ENCODE measurements around the gene FBXL17. TPM values are rescaled to one million over a fixed set of nuclear protein-coding genes. Genes with fewer than 3 reads are reported as not detected.

The FBXL17 gene
- total RNA-seq, 4 donors from 2014 or later, result 14.9 to 62.5 (median 20.6) TPM

GRCh38 chr5:108371263-108371662 is 10.6 kb downstream of the FBXL17 start:
- Histone ChIP-seq H3K27ac (no peak overlapping the region), H3K4me3 (no peak overlapping the region), H3K4me1 (no peaks in the 10 kb centered on the region), H3K36me3 (peaks cover 3% of the 10 kb centered on the region), H3K9me3 (peaks cover 23% of the 10 kb centered on the region), H3K27me3 (no peaks in the 10 kb centered on the region)
- TF ChIP-seq POLR2AphosphoS5 (IDR thresholded peaks at IDR 0.05) (no peak), POLR2A (IDR thresholded peaks at IDR 0.05) (no peak), CTCF (IDR thresholded peaks at IDR 0.05) (no peak), EP300 (IDR thresholded peaks at IDR 0.05) (no peak)
- no peak for DNase-seq (ENCODE audit: low spot score in 2 of 2)
- WGBS, result 87% methylated on average over 2 of the region's 2 CpGs

GRCh38 chr5:108369167-108369566 is 12.7 kb downstream of the FBXL17 start:
- Histone ChIP-seq H3K4me1 (no peaks in the 10 kb centered on the region), H3K4me3 (no peak overlapping the region), H3K27me3 (no peaks in the 10 kb centered on the region), H3K36me3 (peaks cover 5% of the 10 kb centered on the region), H3K27ac (no peak overlapping the region), H3K9me3 (peaks cover 14% of the 10 kb centered on the region)
- TF ChIP-seq CTCF (IDR thresholded peaks at IDR 0.05) (no peak), POLR2AphosphoS5 (IDR thresholded peaks at IDR 0.05) (no peak), POLR2A (IDR thresholded peaks at IDR 0.05) (no peak), EP300 (IDR thresholded peaks at IDR 0.05) (no peak)
- no peak for DNase-seq (ENCODE audit: low spot score in 2 of 2)
- 93% methylated on average over 4 of the region's 4 CpGs for whole genome bisulfite sequencing

DNA sequence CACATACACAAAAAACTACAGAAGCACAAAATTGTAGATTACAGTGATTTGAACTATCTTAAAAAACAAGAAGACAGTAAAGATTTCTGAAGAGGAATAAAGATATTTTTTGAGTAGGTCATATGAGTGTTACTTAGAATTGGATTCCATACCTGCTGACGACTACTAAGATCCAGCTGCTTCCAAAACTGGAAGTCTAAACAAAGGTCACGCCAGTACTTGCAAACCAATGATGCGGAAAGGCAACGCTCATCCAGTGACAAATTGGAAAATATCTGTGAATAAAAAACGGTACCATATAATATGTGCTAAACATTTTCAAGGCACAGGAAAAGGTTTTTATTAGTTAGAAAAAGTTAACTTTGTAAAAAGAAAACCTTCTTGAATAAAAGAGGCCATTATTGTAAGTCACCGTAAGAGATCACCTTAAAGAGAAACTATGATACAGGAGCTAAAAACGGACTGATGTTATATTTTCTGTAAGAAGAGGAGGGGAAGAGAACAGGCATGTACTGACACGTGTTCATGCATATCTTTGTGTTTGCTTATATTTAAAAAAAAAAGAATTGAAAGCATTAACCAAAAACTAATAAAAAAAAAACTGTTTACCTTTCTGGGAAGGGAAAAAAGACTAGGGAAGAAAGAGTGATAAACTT is 14.1 kb downstream of the FBXL17 start:
- peaks cover 10% of the 10 kb centered on the region for H3K9me3 ChIP-seq
- no peak overlapping the region for H3K4me3 ChIP-seq
- H3K36me3 ChIP-seq, result peaks cover 2% of the 10 kb centered on the region
- no peaks in the 10 kb centered on the region for H3K27me3 ChIP-seq
- no peak for DNase-seq (ENCODE audit: low spot score in 2 of 2)
- 73% methylated on average over 8 of the region's 8 CpGs for WGBS
- TF ChIP-seq CTCF (IDR thresholded peaks at IDR 0.05) (no peak), POLR2AphosphoS5 (IDR thresholded peaks at IDR 0.05) (no peak), POLR2A (IDR thresholded peaks at IDR 0.05) (no peak), EP300 (IDR thresholded peaks at IDR 0.05) (no peak)
- H3K4me1 ChIP-seq, result no peaks in the 10 kb centered on the region
- no peak overlapping the region for H3K27ac ChIP-seq

DNA sequence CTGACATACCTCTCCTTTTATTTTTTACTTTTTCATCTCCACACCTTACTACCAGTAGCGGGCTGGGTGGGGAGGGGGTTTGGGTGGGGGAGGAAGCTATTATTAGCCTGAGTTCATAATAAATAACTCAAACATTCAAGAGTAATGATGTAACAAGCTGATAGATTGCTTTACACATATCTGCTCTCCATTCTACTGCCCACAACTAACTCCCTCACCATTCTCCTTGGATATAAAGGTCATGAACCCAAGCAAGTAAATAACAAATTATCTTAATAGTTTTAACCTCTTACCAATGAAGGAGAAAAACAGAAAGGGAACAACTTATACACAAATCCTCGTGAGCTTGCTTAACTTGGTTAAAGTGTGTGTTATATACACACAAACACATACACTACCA is 15.4 kb downstream of the FBXL17 start:
- no peaks in the 10 kb centered on the region for H3K27me3 ChIP-seq
- no peak for DNase-seq (ENCODE audit: low spot score in 2 of 2)
- H3K9me3 ChIP-seq, result no peaks in the 10 kb centered on the region
- H3K36me3 ChIP-seq, result peaks cover 2% of the 10 kb centered on the region
- no peak overlapping the region for H3K27ac ChIP-seq
- WGBS, result 86% methylated on average over 2 of the region's 2 CpGs
- no peak overlapping the region for H3K4me3 ChIP-seq
- TF ChIP-seq POLR2AphosphoS5 (IDR thresholded peaks at IDR 0.05) (no peak), EP300 (IDR thresholded peaks at IDR 0.05) (no peak), POLR2A (IDR thresholded peaks at IDR 0.05) (no peak), CTCF (IDR thresholded peaks at IDR 0.05) (no peak)
- H3K4me1 ChIP-seq, result no peaks in the 10 kb centered on the region

DNA sequence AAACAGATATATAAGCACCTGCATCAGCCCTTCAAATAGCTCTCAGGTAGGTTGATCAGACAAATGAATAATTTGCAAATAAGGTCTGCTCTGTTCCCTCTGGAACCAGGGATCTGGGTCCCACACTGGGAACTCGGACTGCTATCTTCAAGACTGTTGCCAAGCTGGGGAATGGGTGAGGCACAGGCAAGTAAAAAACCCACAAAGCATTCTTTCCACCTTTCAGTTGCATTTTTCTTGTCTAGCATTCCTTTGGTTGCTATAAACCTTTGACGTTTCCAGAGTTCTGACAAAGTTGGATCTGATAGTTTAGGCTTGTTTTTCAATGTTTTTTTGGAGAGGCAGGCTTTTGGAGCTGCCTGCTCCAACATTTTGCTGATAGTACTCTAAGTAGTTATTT is 20.1 kb downstream of the FBXL17 start:
- TF ChIP-seq POLR2A (IDR thresholded peaks at IDR 0.05), result no peak
- TF ChIP-seq CTCF (IDR thresholded peaks at IDR 0.05), result no peak
- no peak for TF ChIP-seq POLR2AphosphoS5 (IDR thresholded peaks at IDR 0.05)
- TF ChIP-seq EP300 (IDR thresholded peaks at IDR 0.05), result no peak
- peaks cover 2% of the 10 kb centered on the region for H3K36me3 ChIP-seq
- H3K4me3 ChIP-seq, result no peak overlapping the region
- no peak for DNase-seq (ENCODE audit: low spot score in 2 of 2)
- no peaks in the 10 kb centered on the region for H3K9me3 ChIP-seq
- no peaks in the 10 kb centered on the region for H3K4me1 ChIP-seq
- H3K27ac ChIP-seq, result no peak overlapping the region
- WGBS, result 82% methylated on average over 2 of the region's 2 CpGs
- H3K27me3 ChIP-seq, result no peaks in the 10 kb centered on the region
